Globus pallidus (tissue), 1 donor: ENCODE results near the gene C16orf86.
A peak's percentile ranks its signal among the peaks of the same experiment; 100 is the strongest.

Source experiments
- DNase-seq: peaks from one replicate; pipeline ENCODE4 v3.0.0-alpha.2; 2015; ENCODE audit warnings: low spot score

The C16orf86 gene

GRCh38 chr16:67667453-67667816 lies 821 bp downstream of the C16orf86 start:
- no peak for DNase-seq

GRCh38 chr16:67667817-67668494 lies 1.3 kb downstream of the C16orf86 start:
- DNase-seq: peak; percentile 88

- DNase-seq: no peak
Measured at GRCh38 chr16:67668495-67669157, 2.0 kb downstream of the C16orf86 start.

- no peak for DNase-seq
Measured at GRCh38 chr16:67669499-67670101, 3.0 kb downstream of the C16orf86 start.

GRCh38 chr16:67672306-67672705 lies 5.7 kb downstream of the C16orf86 start:
- DNase-seq: no peak

GRCh38 chr16:67672739-67673662 lies 6.4 kb downstream of the C16orf86 start:
- peak; percentile 55 for DNase-seq

GRCh38 chr16:67673712-67674580 lies 7.3 kb downstream of the C16orf86 start:
- peak; percentile 40 for DNase-seq

- no peak for DNase-seq
Measured at GRCh38 chr16:67674851-67675578, 8.4 kb downstream of the C16orf86 start.

GRCh38 chr16:67675579-67675935 lies 8.9 kb downstream of the C16orf86 start:
- DNase-seq: no peak

- DNase-seq: no peak
Measured at GRCh38 chr16:67675999-67676398, 9.4 kb downstream of the C16orf86 start.

- DNase-seq: no peak
Measured at GRCh38 chr16:67676516-67676915, 9.9 kb downstream of the C16orf86 start.

GRCh38 chr16:67676939-67677338 lies 10.3 kb downstream of the C16orf86 start:
- no peak for DNase-seq

GRCh38 chr16:67677712-67678111 lies 11.1 kb downstream of the C16orf86 start:
- DNase-seq: no peak

- no peak for DNase-seq
Measured at GRCh38 chr16:67678354-67679023, 11.9 kb downstream of the C16orf86 start.

- DNase-seq: no peak
Measured at GRCh38 chr16:67679935-67680897, 13.6 kb downstream of the C16orf86 start.

GRCh38 chr16:67683767-67684166 lies 17.2 kb downstream of the C16orf86 start:
- DNase-seq: no peak

- no peak for DNase-seq
Measured at GRCh38 chr16:67685388-67686112, 18.9 kb downstream of the C16orf86 start.
